DND-41 (cell line): ENCODE data around the gene TMEM263.

ENCODE experiments used
- CTCF ChIP-seq: IDR thresholded peaks from 2 replicates; pipeline ENCODE4 v1.5.1; 2012; ENCODE audit warnings: borderline replicate concordance, low read length, moderate library complexity, mild to moderate bottlenecking; ENCODE audit not compliant: poor library complexity, severe bottlenecking; ENCODE audit errors: extremely low read depth
- EZH2 ChIP-seq: IDR thresholded peaks from 3 replicates; pipeline ENCODE4 v1.6.1; 2012; ENCODE audit warnings: borderline replicate concordance, low read depth, mild to moderate bottlenecking, moderate library complexity, low read length, inconsistent platforms; ENCODE audit not compliant: severe bottlenecking

- no peak for TF ChIP-seq CTCF
- no peak for TF ChIP-seq EZH2
These were observed 20.4 kb downstream of the TMEM263 start for GRCh38 chr12:106975993-106976658.
